ENCODE data around the gene DNAJC5. TPM values are rescaled to one million over a fixed set of nuclear protein-coding genes. Genes with fewer than 3 reads are reported as not detected.

The DNAJC5 gene
- total and polyA plus RNA-seq, 9 of the 15 experiments (the other 6 are each of a cell fraction or from before 2014, with no cell fraction given): 0.95 to 42.8 (median 23.4) TPM

DNA sequence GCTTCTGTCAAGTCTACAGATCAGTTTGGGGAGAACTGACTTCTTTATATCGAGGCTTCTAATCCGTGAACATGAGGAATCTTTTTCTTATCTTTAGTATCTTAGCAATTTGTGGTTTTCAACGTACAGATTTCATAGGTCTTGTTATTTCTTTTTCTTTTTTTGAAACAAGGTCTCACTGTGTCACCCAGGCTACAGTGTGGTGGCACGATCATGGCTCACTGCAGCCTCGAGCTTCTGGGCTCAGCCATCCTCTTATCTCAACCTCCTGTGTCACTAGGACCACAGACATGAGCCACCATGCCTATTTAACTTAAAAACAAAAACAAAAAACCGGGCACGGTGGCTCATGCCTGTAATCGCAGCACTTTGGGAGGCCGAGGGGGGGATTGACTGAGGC is 29.3 kb downstream of the DNAJC5 start:
- no peaks in the 10 kb centered on the region for H3K27me3 ChIP-seq (ENCODE audit: control insufficient read depth in 2 of 2, insufficient read depth in 2 of 2, low read length in 2 of 2)
- peaks cover 40% of the 10 kb centered on the region; the same call in 2 of the 3 replicates for H3K36me3 ChIP-seq (ENCODE audit: control insufficient read depth, insufficient read depth, low read length)
- ATAC-seq (no peak), DNase-seq (ENCODE audit: extremely low read depth in 1 of 4, low spot score in 3 of 4) (no peak), FAIRE-seq (no peak)
- H3K4me2 ChIP-seq (ENCODE audit: insufficient read depth, low read length): no peak overlapping the region
- no peaks in the 10 kb centered on the region for H3K9me3 ChIP-seq (replicated peaks; ENCODE audit: control insufficient read depth, insufficient read depth, low read depth, low read length)
- 0 out of 2 replicates have a peak, but pooled peaks cover 4% of the 10 kb centered on the region for H4K20me1 ChIP-seq (replicated peaks; ENCODE audit: control insufficient read depth, insufficient read depth, low read length)
- no TSS peak for BruUV-seq (replicated peaks)
- H3K4me1 ChIP-seq (replicated peaks in 1 of 2; ENCODE audit: control insufficient read depth in 2 of 2, insufficient read depth in 2 of 2, low read length in 2 of 2): peaks cover 0 to 8% of the 10 kb centered on the region in 2 experiments; a peak in 2 of 5 replicates
- 59% methylated on average over 8 of the region's 9 CpGs for WGBS (ENCODE audit: insufficient coverage, low coverage, missing lambda C conversion rate)
- H2AFZ ChIP-seq (ENCODE audit: low read depth, low read length): no peak overlapping the region
- TF ChIP-seq CTCF (IDR thresholded peaks at IDR 0.05 in 2 of 3, conservative IDR thresholded peaks at IDR 0.05 in 1 of 3; ENCODE audit: insufficient read depth in 2 of 3, low read depth in 1 of 3, low read length in 3 of 3): no peak
- TF ChIP-seq FOXP4 (CRISPR knock-in tag; IDR thresholded peaks at IDR 0.05; ENCODE audit: borderline replicate concordance): no peak
- no peak for TF ChIP-seq MBD2 (IDR thresholded peaks at IDR 0.05; ENCODE audit: borderline replicate concordance, low read depth)
- TF ChIP-seq MEIS2 (IDR thresholded peaks at IDR 0.05; ENCODE audit: partially characterized antibody): no peak
- no peak for TF ChIP-seq TCF3 (CRISPR knock-in tag; IDR thresholded peaks at IDR 0.05)
- TF ChIP-seq, protein P1, sequence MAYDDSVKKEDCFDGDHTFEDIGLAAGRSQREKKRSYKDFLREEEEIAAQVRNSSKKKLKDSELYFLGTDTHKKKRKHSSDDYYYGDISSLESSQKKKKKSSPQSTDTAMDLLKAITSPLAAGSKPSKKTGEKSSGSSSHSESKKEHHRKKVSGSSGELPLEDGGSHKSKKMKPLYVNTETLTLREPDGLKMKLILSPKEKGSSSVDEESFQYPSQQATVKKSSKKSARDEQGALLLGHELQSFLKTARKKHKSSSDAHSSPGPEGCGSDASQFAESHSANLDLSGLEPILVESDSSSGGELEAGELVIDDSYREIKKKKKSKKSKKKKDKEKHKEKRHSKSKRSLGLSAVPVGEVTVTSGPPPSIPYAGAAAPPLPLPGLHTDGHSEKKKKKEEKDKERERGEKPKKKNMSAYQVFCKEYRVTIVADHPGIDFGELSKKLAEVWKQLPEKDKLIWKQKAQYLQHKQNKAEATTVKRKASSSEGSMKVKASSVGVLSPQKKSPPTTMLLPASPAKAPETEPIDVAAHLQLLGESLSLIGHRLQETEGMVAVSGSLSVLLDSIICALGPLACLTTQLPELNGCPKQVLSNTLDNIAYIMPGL (CRISPR knock-in tag; IDR thresholded peaks at IDR 0.05): no peak
- TF ChIP-seq SRSF9 (IDR thresholded peaks at IDR 0.05; ENCODE audit: borderline replicate concordance, low read depth, low read length): no peak
- TF ChIP-seq ZNF212 (CRISPR knock-in tag; IDR thresholded peaks at IDR 0.05): no peak
- no peak for TF ChIP-seq ZNF316 (IDR thresholded peaks at IDR 0.05)
- no peak for TF ChIP-seq ZBTB33 (CRISPR knock-in tag; IDR thresholded peaks at IDR 0.05)
- CTCF ChIA-PET (ENCODE audit: low intra/inter-chr PET ratio): no interaction called here
- H3K4me3 ChIP-seq: no peak overlapping the region
- no peak overlapping the region; a peak in 1 of 4 replicates for H3K9ac ChIP-seq (ENCODE audit: insufficient read depth in 1 of 2, low read depth in 2 of 2, low read length in 2 of 2)
- in situ Hi-C loops (cut with MboI): no loop called here
- POLR2A ChIA-PET: interaction anchor here (0.8 to 1.0 kb wide), 2 partner anchors 9 to 13 kb away, joined by 3 read pairs; no protein-coding TSS in a partner anchor
- intact Hi-C loops (cut with micrococcal nuclease): no loop called here
- H3K79me2 ChIP-seq (ENCODE audit: control insufficient read depth, insufficient read depth, low read length): peaks cover 23% of the 10 kb centered on the region
- H3K27ac ChIP-seq (ENCODE audit: extremely low read depth, low read depth, low read length): no peak overlapping the region
- no peaks in the 10 kb centered on the region for H3K9me1 ChIP-seq (ENCODE audit: control insufficient read depth, insufficient read depth, low read length)
